GM19397 (cell line): Measurements from ENCODE around the gene C11orf71.

ENCODE experiments used
- ATAC-seq: cut with Tn5 transposase; IDR thresholded peaks from one replicate; pipeline ENCODE4 v1.9.1; 2021; ENCODE audit warnings: mild to moderate bottlenecking, moderate library complexity; ENCODE audit not compliant: unreplicated experiment

Gene C11orf71

DNA sequence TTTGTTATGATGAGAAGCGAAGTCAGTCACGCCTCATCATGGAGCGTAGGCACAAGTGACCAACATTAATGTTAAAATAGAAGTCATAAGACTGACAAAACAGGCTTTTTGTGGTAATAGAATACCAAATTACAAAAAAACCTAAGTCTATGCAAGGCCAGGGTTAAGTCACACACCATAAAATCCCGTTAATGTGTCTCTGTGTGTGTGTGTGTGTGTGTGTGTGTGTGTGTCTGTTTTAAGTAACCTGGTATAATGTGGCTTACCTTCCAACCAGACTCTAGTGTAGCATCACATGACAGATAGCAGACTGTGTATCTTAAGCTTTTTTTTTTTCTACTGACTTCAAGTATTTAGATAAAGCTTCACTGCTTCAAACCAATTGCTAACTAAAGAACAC lies 38.0 kb downstream of the C11orf71 start:
- no peak for ATAC-seq

- ATAC-seq: no peak
Measured at GRCh38 chr11:114359342-114359741, 41.0 kb downstream of the C11orf71 start.

DNA sequence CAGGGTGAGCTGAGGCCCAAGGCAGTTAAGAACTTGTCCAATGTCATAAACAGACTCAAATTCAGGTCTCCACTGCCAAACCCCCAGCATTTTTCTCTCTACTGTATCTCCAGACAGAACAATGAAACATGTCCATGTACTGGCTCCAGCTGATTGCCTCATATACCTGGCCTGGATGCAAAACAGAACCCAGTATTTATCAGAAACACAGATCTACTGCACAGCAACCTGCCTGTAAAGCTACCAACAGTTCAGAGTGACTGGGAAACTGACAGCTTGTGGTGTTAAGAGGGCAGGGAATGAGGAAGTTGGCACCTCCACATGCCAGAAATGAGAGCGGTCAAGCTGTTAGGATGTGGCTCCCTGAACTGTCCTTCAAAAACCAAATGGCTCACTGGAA lies 41.6 kb downstream of the C11orf71 start:
- ATAC-seq: no peak

DNA sequence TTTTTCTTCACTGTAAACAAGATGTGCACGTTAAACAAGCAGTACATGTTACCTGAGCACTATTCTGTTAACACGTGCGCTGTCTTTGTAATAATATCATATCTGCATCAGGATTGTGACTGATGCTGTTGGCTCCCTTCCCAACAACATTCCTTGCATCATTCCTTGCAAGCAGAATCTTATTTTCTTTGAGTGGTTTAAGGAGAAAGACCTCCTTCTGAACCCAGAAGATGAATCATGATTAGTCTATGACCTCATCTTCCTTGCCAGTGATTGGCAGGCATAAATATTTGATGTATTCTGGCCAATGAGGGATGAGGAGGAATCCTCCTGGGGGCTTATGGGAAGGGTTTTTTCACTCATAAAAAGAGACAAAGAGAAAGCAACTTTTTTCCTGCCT lies 46.2 kb downstream of the C11orf71 start:
- ATAC-seq: no peak

DNA sequence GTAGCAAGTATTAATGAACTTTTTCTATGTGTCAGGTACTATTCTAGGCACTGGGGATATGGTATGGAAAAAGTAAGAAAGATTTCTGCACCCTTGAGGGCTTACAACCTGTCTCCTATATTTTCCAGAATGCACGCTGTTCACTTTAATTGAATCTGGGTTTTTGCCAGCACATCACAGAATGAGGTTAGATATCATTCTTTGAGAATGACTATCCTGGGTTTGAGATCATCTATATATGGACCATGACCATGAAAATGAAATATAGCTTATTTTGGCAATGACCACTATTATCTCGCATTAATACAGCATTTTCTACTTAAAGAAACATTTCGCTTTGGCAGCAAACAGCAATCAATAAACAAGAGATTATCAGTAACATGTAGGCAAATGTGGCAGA lies 46.9 kb downstream of the C11orf71 start:
- ATAC-seq: no peak

- no peak for ATAC-seq
Measured at GRCh38 chr11:114350022-114350421, 50.3 kb downstream of the C11orf71 start.
